ENCODE results near the gene AHNAK. TPM values are rescaled to one million over a fixed set of nuclear protein-coding genes. Genes with fewer than 3 reads are reported as not detected.

Gene AHNAK
- total and polyA plus RNA-seq, 2 of the 8 experiments (the other 6 are each of a cell fraction or from before 2014, with no cell fraction given), result 2.0 to 5.8 TPM

DNA sequence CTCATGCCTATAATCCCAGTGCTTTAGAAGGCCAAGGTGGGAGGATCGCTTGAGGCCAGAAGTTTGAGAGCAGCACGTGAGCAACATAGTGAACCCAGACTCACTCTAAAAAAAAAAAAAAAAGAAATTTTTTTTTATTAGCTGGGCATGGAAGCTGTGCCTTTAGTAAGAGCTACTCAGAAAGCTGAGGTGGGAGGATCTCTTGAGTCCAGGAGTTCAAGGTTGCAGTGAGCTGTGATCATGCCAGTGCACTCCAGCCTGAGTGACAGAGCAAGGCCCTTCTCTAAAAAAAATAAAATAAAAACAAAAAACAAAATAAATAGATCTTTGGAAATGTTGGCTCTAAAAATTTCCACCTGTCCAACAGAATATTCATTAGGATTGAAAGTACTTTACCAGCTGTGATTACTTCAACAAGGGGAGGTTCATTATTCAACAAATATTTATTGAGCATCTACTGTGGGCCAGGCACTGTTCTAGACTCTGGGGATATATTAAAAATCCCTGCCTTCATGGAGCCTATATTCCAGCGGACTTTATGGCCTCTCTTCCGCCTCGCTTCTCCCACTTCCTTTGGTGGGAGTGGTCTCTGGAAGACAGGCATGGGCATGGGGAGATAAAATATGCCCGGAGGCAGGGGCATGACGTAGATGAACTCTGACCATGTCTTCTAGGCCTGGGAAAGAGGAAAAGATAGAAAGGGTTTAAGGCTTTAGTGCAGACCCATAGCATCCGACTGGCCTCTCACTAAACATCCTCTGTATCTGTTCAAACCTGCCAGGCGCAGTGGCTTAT, 47.9 kb downstream of the AHNAK start (continued):
- TF ChIP-seq KDM5A (IDR thresholded peaks at IDR 0.05; ENCODE audit: low read length) (no peak), NANOG (IDR thresholded peaks at IDR 0.05; ENCODE audit: insufficient read depth, low read depth, low read length, poor library complexity, severe bottlenecking) (no peak), EP300 (IDR thresholded peaks at IDR 0.05; ENCODE audit: borderline replicate concordance in 1 of 2, low read depth in 2 of 2, low read length in 2 of 2) (no peak)
